ENCODE measurements around the gene LENG1.

Gene LENG1

GRCh38 chr19:54154603-54155345 is 4.7 kb downstream of the LENG1 start:
- H4K20me1 ChIP-seq (ENCODE audit: insufficient read depth, low read length), result no peaks in the 10 kb centered on the region
- no peaks in the 10 kb centered on the region for H3K9me3 ChIP-seq (ENCODE audit: insufficient read depth, low read length)
- H2AFZ ChIP-seq (ENCODE audit: low read depth, low read length), result no peak overlapping the region
- peaks cover 10% of the 10 kb centered on the region for H3K79me2 ChIP-seq (ENCODE audit: low read length)
- no peak overlapping the region for H3K9ac ChIP-seq (ENCODE audit: low read length)
- no peak overlapping the region for H3K4me2 ChIP-seq (ENCODE audit: low read length)
- no peak for TF ChIP-seq EZH2phosphoT487 (IDR thresholded peaks at IDR 0.05; ENCODE audit: low read depth)
- TF ChIP-seq, protein P1, sequence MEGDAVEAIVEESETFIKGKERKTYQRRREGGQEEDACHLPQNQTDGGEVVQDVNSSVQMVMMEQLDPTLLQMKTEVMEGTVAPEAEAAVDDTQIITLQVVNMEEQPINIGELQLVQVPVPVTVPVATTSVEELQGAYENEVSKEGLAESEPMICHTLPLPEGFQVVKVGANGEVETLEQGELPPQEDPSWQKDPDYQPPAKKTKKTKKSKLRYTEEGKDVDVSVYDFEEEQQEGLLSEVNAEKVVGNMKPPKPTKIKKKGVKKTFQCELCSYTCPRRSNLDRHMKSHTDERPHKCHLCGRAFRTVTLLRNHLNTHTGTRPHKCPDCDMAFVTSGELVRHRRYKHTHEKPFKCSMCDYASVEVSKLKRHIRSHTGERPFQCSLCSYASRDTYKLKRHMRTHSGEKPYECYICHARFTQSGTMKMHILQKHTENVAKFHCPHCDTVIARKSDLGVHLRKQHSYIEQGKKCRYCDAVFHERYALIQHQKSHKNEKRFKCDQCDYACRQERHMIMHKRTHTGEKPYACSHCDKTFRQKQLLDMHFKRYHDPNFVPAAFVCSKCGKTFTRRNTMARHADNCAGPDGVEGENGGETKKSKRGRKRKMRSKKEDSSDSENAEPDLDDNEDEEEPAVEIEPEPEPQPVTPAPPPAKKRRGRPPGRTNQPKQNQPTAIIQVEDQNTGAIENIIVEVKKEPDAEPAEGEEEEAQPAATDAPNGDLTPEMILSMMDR (IDR thresholded peaks at IDR 0.05; ENCODE audit: low read depth, low read length), result no peak
- no peak overlapping the region for H3K4me3 ChIP-seq (ENCODE audit: low read length)
- peaks cover 68% of the 10 kb centered on the region for H3K36me3 ChIP-seq (replicated peaks; ENCODE audit: low read depth, low read length)
- peaks cover 11% of the 10 kb centered on the region for H3K4me1 ChIP-seq (ENCODE audit: low read length)
- no peak overlapping the region for H3K27ac ChIP-seq (ENCODE audit: low read length)
- no peaks in the 10 kb centered on the region for H3K27me3 ChIP-seq (ENCODE audit: low read depth, low read length)

- H3K79me2 ChIP-seq (ENCODE audit: low read length), result peaks cover 7% of the 10 kb centered on the region
- H3K27me3 ChIP-seq (ENCODE audit: low read depth, low read length), result no peaks in the 10 kb centered on the region
- H2AFZ ChIP-seq (ENCODE audit: low read depth, low read length), result no peak overlapping the region
- H4K20me1 ChIP-seq (ENCODE audit: insufficient read depth, low read length), result 0 out of 2 replicates have a peak, but pooled peaks cover 4% of the 10 kb centered on the region
- peaks cover 7% of the 10 kb centered on the region for H3K4me1 ChIP-seq (ENCODE audit: low read length)
- no peak for TF ChIP-seq EZH2phosphoT487 (IDR thresholded peaks at IDR 0.05; ENCODE audit: low read depth)
- TF ChIP-seq, protein P1 (IDR thresholded peaks at IDR 0.05; ENCODE audit: low read depth, low read length), result no peak
- H3K4me3 ChIP-seq (ENCODE audit: low read length), result no peak overlapping the region
- H3K9me3 ChIP-seq (ENCODE audit: insufficient read depth, low read length), result no peaks in the 10 kb centered on the region
- no peak overlapping the region for H3K4me2 ChIP-seq (ENCODE audit: low read length)
- peaks cover 77% of the 10 kb centered on the region for H3K36me3 ChIP-seq (replicated peaks; ENCODE audit: low read depth, low read length)
- no peak overlapping the region for H3K27ac ChIP-seq (ENCODE audit: low read length)
- no peak overlapping the region for H3K9ac ChIP-seq (ENCODE audit: low read length)
Measured at GRCh38 chr19:54153731-54154326, 5.7 kb downstream of the LENG1 start.

- Histone ChIP-seq H3K9ac (ENCODE audit: low read length) (no peak overlapping the region), H3K4me2 (ENCODE audit: low read length) (no peak overlapping the region), H3K9me3 (ENCODE audit: insufficient read depth, low read length) (no peaks in the 10 kb centered on the region), H3K27me3 (ENCODE audit: low read depth, low read length) (no peaks in the 10 kb centered on the region), H3K79me2 (ENCODE audit: low read length) (no peaks in the 10 kb centered on the region), H3K4me1 (ENCODE audit: low read length) (no peaks in the 10 kb centered on the region), H3K4me3 (ENCODE audit: low read length) (no peak overlapping the region), H4K20me1 (ENCODE audit: insufficient read depth, low read length) (0 out of 2 replicates have a peak, but pooled peaks cover 4% of the 10 kb centered on the region), H3K27ac (ENCODE audit: low read length) (no peak overlapping the region), H2AFZ (ENCODE audit: low read depth, low read length) (no peak overlapping the region), H3K36me3 (replicated peaks; ENCODE audit: low read depth, low read length) (peaks cover 75% of the 10 kb centered on the region)
- TF ChIP-seq, protein P1 (IDR thresholded peaks at IDR 0.05; ENCODE audit: low read depth, low read length), result no peak
- no peak for TF ChIP-seq EZH2phosphoT487 (IDR thresholded peaks at IDR 0.05; ENCODE audit: low read depth)
Measured at GRCh38 chr19:54152878-54153524, 6.5 kb downstream of the LENG1 start.

DNA sequence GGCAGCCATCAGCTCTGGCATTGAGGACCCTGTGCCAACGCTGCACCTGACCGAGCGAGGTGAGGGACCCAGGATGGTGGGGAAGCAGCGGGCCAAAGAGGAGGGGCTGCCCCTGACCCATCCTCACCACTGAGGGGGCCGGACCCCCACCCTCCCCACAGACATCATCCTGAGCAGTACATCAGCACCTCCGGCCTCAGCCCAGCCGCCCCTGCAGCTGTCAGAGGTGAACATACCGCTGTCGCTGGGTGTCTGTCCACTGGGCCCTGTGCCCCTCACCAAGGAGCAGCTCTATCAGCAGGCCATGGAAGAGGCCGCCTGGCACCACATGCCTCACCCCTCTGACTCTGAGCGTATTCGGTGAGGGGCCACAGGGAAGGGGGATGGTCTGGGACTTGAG is 7.3 kb downstream of the LENG1 start:
- H3K79me2 ChIP-seq (ENCODE audit: low read length), result no peaks in the 10 kb centered on the region
- 0 out of 2 replicates have a peak, but pooled peaks cover 4% of the 10 kb centered on the region for H4K20me1 ChIP-seq (ENCODE audit: insufficient read depth, low read length)
- H3K4me3 ChIP-seq (ENCODE audit: low read length), result no peak overlapping the region
- TF ChIP-seq EZH2phosphoT487 (IDR thresholded peaks at IDR 0.05; ENCODE audit: low read depth), result no peak
- TF ChIP-seq, protein P1 (IDR thresholded peaks at IDR 0.05; ENCODE audit: low read depth, low read length), result no peak
- no peak overlapping the region for H3K9ac ChIP-seq (ENCODE audit: low read length)
- H3K9me3 ChIP-seq (ENCODE audit: insufficient read depth, low read length), result no peaks in the 10 kb centered on the region
- H3K27ac ChIP-seq (ENCODE audit: low read length), result no peak overlapping the region
- H3K4me2 ChIP-seq (ENCODE audit: low read length), result no peak overlapping the region
- no peaks in the 10 kb centered on the region for H3K27me3 ChIP-seq (ENCODE audit: low read depth, low read length)
- peaks cover 81% of the 10 kb centered on the region for H3K36me3 ChIP-seq (replicated peaks; ENCODE audit: low read depth, low read length)
- no peaks in the 10 kb centered on the region for H3K4me1 ChIP-seq (ENCODE audit: low read length)
- no peak overlapping the region for H2AFZ ChIP-seq (ENCODE audit: low read depth, low read length)

Data from OCI-LY3 (cell line).